ENCODE results near the gene FAM168A.

Gene FAM168A

GRCh38 chr11:73597956-73598718, at the start of gene FAM168A:
FAM168A (minus strand) TSS chr11:73598112; CDS start chr11:73468474, 129,638 bp downstream.
- Histone ChIP-seq H3K36me3 (ENCODE audit: control insufficient read depth, insufficient read depth, low read length) (no peaks in the 10 kb centered on the region), H3K27ac (ENCODE audit: low read depth, low read length) (peak within 1 kb of the TSS; percentile 71; the same call in 1 of the 2 replicates), H3K4me3 (ENCODE audit: low read depth, low read length) (peak within 1 kb of the TSS; percentile 92), H3K27me3 (ENCODE audit: control insufficient read depth, insufficient read depth, low read length) (no peaks in the 10 kb centered on the region), H3K9me3 (ENCODE audit: control insufficient read depth, insufficient read depth, low read depth, low read length) (no peaks in the 10 kb centered on the region), H3K9ac (ENCODE audit: low read length) (peak within 1 kb of the TSS; percentile 84), H3K4me1 (ENCODE audit: control insufficient read depth, insufficient read depth, low read length) (peaks cover 22% of the 10 kb centered on the region)

GRCh38 chr11:73647459-73648100, 49.7 kb upstream of the FAM168A start:
- H3K9me3 ChIP-seq (ENCODE audit: control insufficient read depth, insufficient read depth, low read depth, low read length) = no peaks in the 10 kb centered on the region
- peaks cover 21% of the 10 kb centered on the region for H3K27me3 ChIP-seq (ENCODE audit: control insufficient read depth, insufficient read depth, low read length)
- peak overlapping the region; percentile 58 for H3K4me3 ChIP-seq (ENCODE audit: low read depth, low read length)
- peak overlapping the region; percentile 9 for H3K9ac ChIP-seq (ENCODE audit: low read length)
- no peak overlapping the region for H3K27ac ChIP-seq (ENCODE audit: low read depth, low read length)
- no peaks in the 10 kb centered on the region for H3K36me3 ChIP-seq (ENCODE audit: control insufficient read depth, insufficient read depth, low read length)
- H3K4me1 ChIP-seq (ENCODE audit: control insufficient read depth, insufficient read depth, low read length) = peaks cover 48% of the 10 kb centered on the region

- H3K4me3 ChIP-seq (ENCODE audit: low read depth, low read length) = peak within 1 kb of the TSS; percentile 71
- peaks cover 39% of the 10 kb centered on the region for H3K4me1 ChIP-seq (ENCODE audit: control insufficient read depth, insufficient read depth, low read length)
- no peaks in the 10 kb centered on the region for H3K9me3 ChIP-seq (ENCODE audit: control insufficient read depth, insufficient read depth, low read depth, low read length)
- peaks cover 21% of the 10 kb centered on the region for H3K27me3 ChIP-seq (ENCODE audit: control insufficient read depth, insufficient read depth, low read length)
- H3K27ac ChIP-seq (ENCODE audit: low read depth, low read length) = no peak within 1 kb of the TSS
- H3K9ac ChIP-seq (ENCODE audit: low read length) = peak within 1 kb of the TSS; percentile 37
- no peaks in the 10 kb centered on the region for H3K36me3 ChIP-seq (ENCODE audit: control insufficient read depth, insufficient read depth, low read length)
Measured at GRCh38 chr11:73645972-73646631, 48.2 kb upstream of the FAM168A start, which contains the start of gene PLEKHB1. PLEKHB1 (plus strand) TSS chr11:73646581; CDS start chr11:73646609, 28 bp downstream.

GRCh38 chr11:73645121-73645969, 47.4 kb upstream of the FAM168A start:
- Histone ChIP-seq H3K36me3 (ENCODE audit: control insufficient read depth, insufficient read depth, low read length) (no peaks in the 10 kb centered on the region), H3K27ac (ENCODE audit: low read depth, low read length) (no peak overlapping the region), H3K9me3 (ENCODE audit: control insufficient read depth, insufficient read depth, low read depth, low read length) (no peaks in the 10 kb centered on the region), H3K4me1 (ENCODE audit: control insufficient read depth, insufficient read depth, low read length) (peaks cover 39% of the 10 kb centered on the region), H3K27me3 (ENCODE audit: control insufficient read depth, insufficient read depth, low read length) (peaks cover 21% of the 10 kb centered on the region), H3K9ac (ENCODE audit: low read length) (peak overlapping the region; percentile 37), H3K4me3 (ENCODE audit: low read depth, low read length) (peak overlapping the region; percentile 71)

GRCh38 chr11:73641668-73642067, 43.8 kb upstream of the FAM168A start:
- Histone ChIP-seq H3K27me3 (ENCODE audit: control insufficient read depth, insufficient read depth, low read length) (peaks cover 11% of the 10 kb centered on the region), H3K36me3 (ENCODE audit: control insufficient read depth, insufficient read depth, low read length) (no peaks in the 10 kb centered on the region), H3K27ac (ENCODE audit: low read depth, low read length) (no peak overlapping the region), H3K4me1 (ENCODE audit: control insufficient read depth, insufficient read depth, low read length) (peaks cover 17% of the 10 kb centered on the region), H3K9me3 (ENCODE audit: control insufficient read depth, insufficient read depth, low read depth, low read length) (no peaks in the 10 kb centered on the region), H3K4me3 (ENCODE audit: low read depth, low read length) (no peak overlapping the region), H3K9ac (ENCODE audit: low read length) (no peak overlapping the region)

- no peak overlapping the region for H3K27ac ChIP-seq (ENCODE audit: low read depth, low read length)
- peaks cover 7% of the 10 kb centered on the region for H3K4me1 ChIP-seq (ENCODE audit: control insufficient read depth, insufficient read depth, low read length)
- no peak overlapping the region for H3K9ac ChIP-seq (ENCODE audit: low read length)
- H3K4me3 ChIP-seq (ENCODE audit: low read depth, low read length) = no peak overlapping the region
- H3K36me3 ChIP-seq (ENCODE audit: control insufficient read depth, insufficient read depth, low read length) = no peaks in the 10 kb centered on the region
- peaks cover 7% of the 10 kb centered on the region for H3K27me3 ChIP-seq (ENCODE audit: control insufficient read depth, insufficient read depth, low read length)
- no peaks in the 10 kb centered on the region for H3K9me3 ChIP-seq (ENCODE audit: control insufficient read depth, insufficient read depth, low read depth, low read length)
Measured at GRCh38 chr11:73640592-73640991, 42.7 kb upstream of the FAM168A start.

- Histone ChIP-seq H3K9me3 (ENCODE audit: control insufficient read depth, insufficient read depth, low read depth, low read length) (no peaks in the 10 kb centered on the region; the same call in 1 of the 2 replicates), H3K36me3 (ENCODE audit: control insufficient read depth, insufficient read depth, low read length) (no peaks in the 10 kb centered on the region), H3K27ac (ENCODE audit: low read depth, low read length) (no peak overlapping the region), H3K4me1 (ENCODE audit: control insufficient read depth, insufficient read depth, low read length) (peaks cover 7% of the 10 kb centered on the region; the same call in 1 of the 2 replicates), H3K27me3 (ENCODE audit: control insufficient read depth, insufficient read depth, low read length) (no peaks in the 10 kb centered on the region), H3K4me3 (ENCODE audit: low read depth, low read length) (no peak overlapping the region), H3K9ac (ENCODE audit: low read length) (no peak overlapping the region)
Measured at GRCh38 chr11:73637012-73637411, 39.1 kb upstream of the FAM168A start.

- no peak overlapping the region for H3K4me3 ChIP-seq (ENCODE audit: low read depth, low read length)
Measured at GRCh38 chr11:73636249-73636648, 38.3 kb upstream of the FAM168A start.

GRCh38 chr11:73635721-73636120, 37.8 kb upstream of the FAM168A start:
- no peak overlapping the region for H3K4me3 ChIP-seq (ENCODE audit: low read depth, low read length)
- H3K36me3 ChIP-seq (ENCODE audit: control insufficient read depth, insufficient read depth, low read length) = no peaks in the 10 kb centered on the region
- H3K27me3 ChIP-seq (ENCODE audit: control insufficient read depth, insufficient read depth, low read length) = peaks cover 2% of the 10 kb centered on the region
- H3K9me3 ChIP-seq (ENCODE audit: control insufficient read depth, insufficient read depth, low read depth, low read length) = no peaks in the 10 kb centered on the region; the same call in 1 of the 2 replicates
- no peak overlapping the region for H3K9ac ChIP-seq (ENCODE audit: low read length)
- peaks cover 7% of the 10 kb centered on the region; the same call in 1 of the 2 replicates for H3K4me1 ChIP-seq (ENCODE audit: control insufficient read depth, insufficient read depth, low read length)
- H3K27ac ChIP-seq (ENCODE audit: low read depth, low read length) = no peak overlapping the region

More at GRCh38 chr11:73636249-73636648, 38.3 kb upstream of the FAM168A start:
- H3K9ac ChIP-seq (ENCODE audit: low read length) = no peak overlapping the region
- H3K27me3 ChIP-seq (ENCODE audit: control insufficient read depth, insufficient read depth, low read length) = no peaks in the 10 kb centered on the region
- no peaks in the 10 kb centered on the region for H3K36me3 ChIP-seq (ENCODE audit: control insufficient read depth, insufficient read depth, low read length)
- no peaks in the 10 kb centered on the region; the same call in 1 of the 2 replicates for H3K9me3 ChIP-seq (ENCODE audit: control insufficient read depth, insufficient read depth, low read depth, low read length)
- peaks cover 7% of the 10 kb centered on the region; the same call in 1 of the 2 replicates for H3K4me1 ChIP-seq (ENCODE audit: control insufficient read depth, insufficient read depth, low read length)
- no peak overlapping the region for H3K27ac ChIP-seq (ENCODE audit: low read depth, low read length)

GRCh38 chr11:73633999-73634398, 36.1 kb upstream of the FAM168A start:
- no peak overlapping the region for H3K27ac ChIP-seq (ENCODE audit: low read depth, low read length)

More at GRCh38 chr11:73633999-73634398, 36.1 kb upstream of the FAM168A start:
- Histone ChIP-seq H3K4me3 (ENCODE audit: low read depth, low read length) (no peak overlapping the region), H3K4me1 (ENCODE audit: control insufficient read depth, insufficient read depth, low read length) (peaks cover 21% of the 10 kb centered on the region), H3K9me3 (ENCODE audit: control insufficient read depth, insufficient read depth, low read depth, low read length) (no peaks in the 10 kb centered on the region; the same call in 1 of the 2 replicates), H3K27me3 (ENCODE audit: control insufficient read depth, insufficient read depth, low read length) (peaks cover 17% of the 10 kb centered on the region), H3K36me3 (ENCODE audit: control insufficient read depth, insufficient read depth, low read length) (no peaks in the 10 kb centered on the region), H3K9ac (ENCODE audit: low read length) (no peak overlapping the region)

All from HUES6 (cell line).